Occipital lobe (tissue), 2 donors: Measurements from ENCODE around the gene URM1. TPM values are rescaled to one million over a fixed set of nuclear protein-coding genes. Genes with fewer than 3 reads are reported as not detected.

ENCODE experiments used
- DNase-seq: peaks from one replicate; lab custom pipeline; 2025; lab: John Stamatoyannopoulos, UW
- total RNA-seq: library from RNA; depleted of rRNA; stranded (reverse); fragments of >200 nt; gene quantifications from one replicate; pipeline ENCODE4 v1.2.3, GENCODE V29; 2014

URM1 gene
- total RNA-seq, 1 donor from 2014 or later: 21.8 TPM

- DNase-seq: no peak
These were observed 22.0 kb upstream of the URM1 start for GRCh38 chr9:128349125-128349524.

DNA sequence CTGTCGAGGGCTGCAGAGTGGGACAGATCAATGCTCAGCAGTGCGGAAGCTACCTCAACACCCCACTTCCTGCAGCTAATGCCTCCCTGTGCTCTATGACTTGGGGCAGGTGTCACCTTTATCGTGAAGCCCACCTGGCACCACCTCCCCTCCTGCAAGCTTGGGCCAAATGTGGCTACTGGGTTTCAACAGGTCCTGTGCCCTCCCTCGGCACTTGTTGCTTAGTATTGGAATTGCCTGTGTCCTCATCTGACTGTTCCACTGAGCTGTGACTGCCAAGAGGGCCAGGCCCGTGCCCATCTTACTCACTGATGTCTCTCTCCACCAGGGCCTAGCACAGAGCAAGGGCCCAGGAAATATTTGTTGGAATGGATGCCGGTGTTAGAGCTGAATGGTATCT, 21.4 kb upstream of the URM1 start:
- no peak for DNase-seq

DNA sequence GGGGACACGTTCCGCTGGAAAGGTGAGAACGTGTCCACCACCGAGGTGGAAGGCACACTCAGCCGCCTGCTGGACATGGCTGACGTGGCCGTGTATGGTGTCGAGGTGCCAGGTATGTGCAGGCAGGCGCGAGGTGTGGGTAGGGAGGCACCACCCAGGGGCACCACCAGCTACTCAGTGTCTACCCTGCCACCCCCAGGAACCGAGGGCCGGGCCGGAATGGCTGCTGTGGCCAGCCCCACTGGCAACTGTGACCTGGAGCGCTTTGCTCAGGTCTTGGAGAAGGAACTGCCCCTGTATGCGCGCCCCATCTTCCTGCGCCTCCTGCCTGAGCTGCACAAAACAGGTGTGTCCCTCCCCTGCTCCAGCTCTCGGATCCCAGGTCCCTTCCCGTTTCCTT, 15.7 kb upstream of the URM1 start:
- no peak for DNase-seq

DNA sequence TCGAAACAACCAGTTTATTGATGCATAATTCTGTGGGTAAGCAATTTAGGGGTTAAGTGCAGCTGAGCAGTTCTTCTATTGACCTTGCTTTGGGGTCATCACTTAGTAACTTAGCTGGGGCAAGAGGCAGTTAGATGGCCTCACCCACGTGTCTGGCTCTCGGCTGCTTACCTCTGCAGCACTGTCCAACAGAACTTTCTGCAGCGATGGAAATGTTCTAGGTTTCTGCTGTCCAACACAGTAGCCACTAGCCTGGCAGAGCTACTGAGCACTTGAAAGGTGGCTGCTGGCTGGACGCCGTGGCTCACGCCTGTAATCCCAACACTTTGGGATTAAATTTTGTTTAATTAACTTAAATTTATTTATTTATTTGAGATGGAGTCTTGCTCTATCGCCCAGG, 13.1 kb upstream of the URM1 start:
- no peak for DNase-seq

DNA sequence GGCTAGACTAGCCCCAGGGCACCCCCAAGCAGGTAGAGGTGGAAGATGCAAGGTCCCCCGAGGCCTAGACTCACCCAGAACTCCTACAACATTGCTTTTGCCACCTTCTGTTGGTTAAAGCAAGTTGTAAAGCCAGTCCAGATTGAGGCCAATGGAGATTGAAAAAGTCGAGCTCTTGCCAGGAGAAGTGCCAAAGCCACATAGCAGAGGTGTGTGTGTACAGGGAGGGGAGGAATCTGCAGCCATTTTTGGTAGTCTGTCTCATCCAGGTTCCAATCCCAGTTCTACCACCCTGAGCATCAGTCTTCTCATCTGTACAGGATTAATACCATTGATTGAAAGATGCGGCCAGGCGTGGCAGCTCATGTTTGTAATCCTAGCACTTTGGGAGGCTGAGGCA, 12.3 kb upstream of the URM1 start:
- no peak for DNase-seq

- DNase-seq: no peak
These were observed 10.3 kb upstream of the URM1 start for GRCh38 chr9:128360826-128361225.

DNA sequence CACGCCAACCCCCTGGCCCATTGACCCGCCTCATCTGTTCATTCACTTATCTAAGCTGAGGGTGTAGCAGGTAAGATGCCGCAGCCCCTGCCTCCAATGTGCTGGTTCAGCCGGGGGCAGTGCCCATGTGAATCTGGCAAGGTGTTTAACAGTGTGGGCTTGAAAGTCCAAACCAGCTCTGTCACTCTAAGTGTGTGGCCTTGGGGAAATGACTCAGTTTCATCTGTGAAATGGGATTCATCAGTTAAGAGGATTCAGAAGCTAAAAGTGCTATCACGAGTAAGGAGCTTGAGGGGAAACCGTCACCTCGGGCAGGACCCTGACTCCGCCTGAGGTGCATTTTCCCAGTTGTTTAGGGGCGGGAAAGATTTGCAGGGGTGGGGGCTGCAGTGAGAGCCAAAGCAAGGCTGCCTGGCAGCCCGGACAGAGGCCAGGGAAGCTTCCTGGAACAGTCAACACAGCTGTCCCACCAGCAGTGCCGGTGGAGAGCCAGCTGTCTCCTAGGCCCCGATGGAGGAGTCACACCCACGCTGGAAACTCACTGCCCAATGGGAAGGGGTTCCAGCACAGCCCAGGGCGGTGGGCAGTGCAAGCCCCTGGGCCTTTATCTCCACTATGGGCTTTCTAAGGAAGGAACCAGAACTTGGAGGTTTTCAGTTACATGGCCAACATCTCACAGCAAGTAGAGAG, 9.7 kb upstream of the URM1 start:
- DNase-seq: no peak

GRCh38 chr9:128361986-128362646, 9.1 kb upstream of the URM1 start:
- peak; percentile 83 for DNase-seq

DNA sequence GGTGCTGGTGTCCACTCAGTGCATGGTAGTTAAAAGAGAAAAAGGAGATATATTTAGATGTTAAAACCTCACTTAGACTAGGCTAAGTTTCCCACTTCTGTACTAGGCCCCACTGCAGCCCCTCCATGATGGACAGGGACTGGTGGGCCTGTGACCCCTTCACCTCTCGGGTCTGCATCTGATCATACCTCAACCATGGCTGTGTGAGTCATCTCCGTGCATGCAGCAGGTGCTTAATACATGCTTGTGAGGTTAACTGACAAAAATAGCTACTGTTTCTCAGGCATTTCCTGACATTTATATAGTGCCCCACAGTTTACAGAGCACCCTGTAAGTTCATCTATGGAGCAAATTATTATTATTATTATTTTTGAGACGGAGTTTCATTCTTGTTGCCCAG, 8.4 kb upstream of the URM1 start:
- DNase-seq: no peak

GRCh38 chr9:128365525-128365924, 5.6 kb upstream of the URM1 start:
- DNase-seq: no peak

GRCh38 chr9:128369024-128369706, 2.0 kb upstream of the URM1 start:
- DNase-seq: no peak

DNA sequence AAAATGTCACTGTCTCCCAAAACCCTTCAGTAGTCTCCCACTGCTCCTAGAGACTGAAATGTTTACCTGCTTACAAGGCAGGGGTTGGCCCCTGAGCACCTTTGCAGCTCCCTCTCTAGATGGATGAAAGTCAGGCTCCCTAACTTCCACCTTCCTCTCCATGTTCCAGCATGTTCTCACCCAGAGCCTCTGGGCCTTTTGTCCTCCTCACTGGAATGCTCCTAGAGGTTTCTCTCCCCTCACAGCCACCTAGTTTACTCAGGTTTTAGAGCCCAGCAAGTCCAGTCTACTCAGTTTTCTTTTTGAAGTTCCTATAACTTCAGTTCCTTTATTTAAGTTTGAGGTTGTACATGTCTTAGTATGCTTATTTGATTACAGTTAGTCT, 815 bp upstream of the URM1 start:
- no peak for DNase-seq

- DNase-seq: no peak
These were observed 500 bp downstream of the URM1 start for GRCh38 chr9:128371630-128372117.

DNA sequence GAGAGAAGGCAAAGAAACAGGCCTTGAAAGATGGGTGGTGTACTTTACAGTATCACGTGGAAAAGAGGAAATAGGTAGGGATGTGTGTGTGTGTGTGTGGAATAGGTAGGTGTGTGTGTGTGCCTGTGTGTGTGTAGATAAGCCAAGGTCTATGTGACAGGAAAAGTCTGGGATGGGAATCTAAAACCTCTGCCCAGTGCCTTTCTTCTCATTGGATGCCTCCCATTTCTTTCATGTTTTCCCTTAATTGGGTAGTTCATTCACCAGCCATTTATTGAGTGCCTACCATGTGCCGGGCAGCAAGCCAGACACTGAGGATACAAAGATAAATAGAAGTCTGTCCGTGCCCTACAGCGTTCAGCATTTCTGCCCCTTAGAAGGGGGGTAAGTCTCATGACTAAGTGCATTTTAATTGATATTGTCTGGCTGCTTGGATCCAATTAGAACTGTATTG, 1.0 kb downstream of the URM1 start:
- peak; percentile 65 for DNase-seq

GRCh38 chr9:128372784-128373183, 1.6 kb downstream of the URM1 start:
- DNase-seq: no peak

- peak; percentile 89 for DNase-seq
These were observed 3.1 kb downstream of the URM1 start for GRCh38 chr9:128374221-128374675.

DNA sequence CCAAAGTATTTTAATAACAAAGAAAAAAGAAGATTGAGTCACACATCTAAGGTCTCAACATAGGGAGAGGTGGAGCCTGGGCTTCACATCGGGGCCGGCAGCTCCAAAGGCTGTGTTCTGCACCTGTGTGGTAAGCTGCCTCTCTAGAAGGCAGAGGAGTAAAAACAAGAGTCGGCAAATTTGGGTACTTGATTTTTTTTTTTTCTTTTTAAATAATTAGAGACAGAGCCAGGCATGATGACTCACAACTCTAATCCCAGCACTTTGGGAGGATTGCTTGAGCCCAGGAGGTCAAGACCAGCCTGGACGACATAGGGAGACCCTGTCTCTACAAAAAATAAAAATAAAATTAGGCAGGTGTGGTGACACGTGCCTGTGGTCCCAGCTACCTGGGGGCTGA, 4.7 kb downstream of the URM1 start:
- no peak for DNase-seq

DNA sequence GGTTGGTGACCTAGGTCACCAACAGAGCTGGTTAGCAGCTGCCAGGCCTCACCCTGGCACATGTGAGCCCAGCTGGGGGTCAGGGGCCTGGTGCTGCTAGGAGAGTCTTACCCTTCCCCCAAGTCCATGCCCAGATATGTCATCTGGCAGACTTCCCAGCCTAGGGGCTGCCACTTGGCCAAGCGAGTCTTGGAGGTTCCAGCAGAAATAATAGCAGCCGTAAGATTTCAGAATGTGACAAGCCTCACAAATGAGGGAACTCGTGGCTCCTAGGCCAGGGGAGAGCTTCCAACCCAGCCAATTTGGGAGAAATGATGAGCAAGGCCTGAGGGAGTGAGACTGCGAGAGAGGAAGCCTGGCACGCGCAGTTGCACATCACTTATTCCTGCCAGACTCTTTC, 11.1 kb downstream of the URM1 start:
- DNase-seq: no peak

DNA sequence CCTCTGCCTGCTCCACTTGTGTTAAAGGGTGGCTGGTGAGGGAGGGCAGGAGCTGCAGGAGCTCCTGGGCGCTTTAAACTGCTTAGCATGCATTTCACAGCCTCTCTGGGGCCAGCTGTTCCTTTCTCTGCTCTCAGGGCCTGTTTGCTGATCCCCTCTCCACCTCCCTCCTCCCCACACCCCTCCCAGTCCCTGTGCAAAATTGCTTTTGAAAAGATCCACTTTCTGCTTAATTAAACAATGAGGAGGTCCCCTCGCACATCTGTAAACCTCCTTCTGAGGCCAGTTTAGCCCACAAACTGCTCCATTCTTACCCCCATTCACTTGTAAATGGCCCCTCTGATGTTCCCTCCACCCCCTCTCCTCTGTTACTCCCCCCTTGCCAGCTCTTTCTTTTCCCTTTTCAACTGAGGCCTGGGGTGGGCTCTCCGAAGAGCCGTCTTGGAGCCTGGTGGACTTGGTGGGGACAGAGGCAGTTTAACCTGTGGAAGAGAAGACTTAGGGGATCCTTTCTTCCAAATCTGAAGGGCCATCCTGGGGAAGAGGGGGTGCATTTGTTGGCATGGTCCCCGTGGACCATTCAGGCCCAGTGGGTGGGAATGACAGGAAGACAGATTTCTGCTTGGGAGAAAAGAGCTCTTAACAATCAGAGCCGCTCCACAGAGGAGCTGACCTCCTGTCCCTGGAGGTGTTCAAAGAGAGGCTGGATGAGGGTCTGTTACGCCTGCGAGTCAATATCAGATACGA, 12.0 kb downstream of the URM1 start:
- peak; percentile 44 for DNase-seq

DNA sequence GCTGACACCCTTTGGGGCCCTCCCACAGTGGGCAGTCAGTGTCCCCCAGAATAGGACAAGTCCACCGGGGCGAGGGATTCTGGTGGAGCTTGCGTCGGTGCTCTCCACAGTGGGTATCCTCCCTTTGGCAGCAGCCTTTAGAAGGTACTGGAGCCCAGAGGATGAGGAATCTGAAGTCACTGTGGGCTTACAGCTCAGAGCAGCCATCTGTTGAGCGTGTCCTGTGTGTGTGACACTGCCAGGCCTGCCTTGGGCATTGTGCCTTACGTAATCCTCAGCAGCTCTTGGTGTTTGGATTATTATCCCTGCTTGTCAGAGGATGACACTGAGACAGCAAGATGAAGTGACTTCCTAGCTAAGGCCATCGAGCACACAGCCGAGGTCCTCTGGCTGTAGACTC, 12.6 kb downstream of the URM1 start:
- DNase-seq: peak; percentile 47

DNA sequence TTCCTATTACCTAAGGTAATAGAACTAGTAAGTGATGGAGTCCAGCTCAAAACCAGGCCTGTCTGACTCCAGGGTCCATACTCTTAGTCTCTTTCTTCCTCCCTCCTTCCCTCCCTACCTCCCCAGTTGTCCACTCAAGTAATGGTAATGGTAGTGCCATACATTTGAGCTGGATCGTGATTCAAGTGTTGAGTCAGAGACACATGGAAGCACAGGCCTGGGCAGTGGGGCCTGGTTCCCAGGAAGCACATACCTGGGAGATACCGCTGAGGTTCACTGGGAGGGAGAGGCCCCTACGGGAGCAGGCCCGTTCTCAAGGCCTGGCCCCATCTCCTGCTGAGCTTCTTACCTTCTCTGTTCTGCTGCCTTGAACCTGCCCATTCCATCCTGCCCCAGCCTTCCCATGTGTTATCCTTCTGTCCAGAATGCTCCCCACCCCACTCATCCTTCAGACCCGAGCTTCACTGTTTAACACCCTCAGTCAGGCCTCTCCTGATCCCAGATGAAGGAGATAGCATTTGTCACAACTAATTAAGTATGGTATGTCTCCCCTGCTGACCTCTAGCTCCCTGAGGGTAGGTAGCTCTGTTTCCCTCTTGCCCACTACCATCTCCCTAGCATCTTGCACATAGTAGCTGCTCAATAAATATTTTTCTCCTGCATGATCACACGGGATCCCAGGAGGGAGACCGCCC, 13.8 kb downstream of the URM1 start:
- no peak for DNase-seq
